ENCODE data around the gene TAPT1.
"Not testable (repeated sequence)": the region's sequence is repeated elsewhere in the genome, so short reads cannot be mapped to it uniquely, and the experiment has no call there.

Gene TAPT1

DNA sequence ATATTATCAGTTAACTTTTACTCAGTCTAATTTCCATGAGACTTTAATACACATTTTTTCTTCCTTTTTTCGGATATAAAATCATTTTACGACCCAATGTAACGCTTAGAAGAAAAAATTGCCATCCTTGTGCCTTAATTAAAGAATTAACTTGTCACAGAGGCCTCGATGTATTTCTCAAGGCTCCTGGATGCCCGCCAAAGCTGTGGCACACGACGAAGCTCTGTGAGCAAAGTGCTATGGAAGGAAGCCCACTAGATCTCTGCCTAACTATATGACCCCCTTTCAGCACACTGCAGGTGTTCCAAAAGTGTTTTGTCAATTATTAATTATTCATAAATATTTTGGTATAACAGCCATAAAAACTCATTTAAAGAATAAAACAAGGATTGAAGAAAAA is 54.4 kb downstream of the TAPT1 start:
- no peak for DNase-seq (ENCODE audit: low read depth)

DNA sequence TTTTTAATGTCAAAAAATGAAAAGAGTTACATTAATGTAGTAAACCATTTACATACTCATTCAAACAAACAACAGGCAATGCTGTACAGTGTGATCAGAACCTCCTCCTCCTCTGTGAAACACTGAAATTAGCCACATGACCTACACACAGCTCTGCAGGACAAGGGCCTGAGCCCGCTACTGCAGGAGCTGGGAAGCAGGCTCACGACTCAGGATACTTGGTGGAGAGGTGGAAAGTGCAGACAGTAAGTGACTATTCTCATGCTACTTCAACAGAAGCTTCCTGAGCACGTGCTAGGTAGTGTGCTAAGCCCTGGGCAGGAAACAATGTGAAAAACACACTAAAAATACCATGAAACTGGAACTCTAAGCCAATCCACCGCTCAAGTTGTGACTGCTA is 56.8 kb downstream of the TAPT1 start:
- no peak for DNase-seq (ENCODE audit: low read depth)

DNA sequence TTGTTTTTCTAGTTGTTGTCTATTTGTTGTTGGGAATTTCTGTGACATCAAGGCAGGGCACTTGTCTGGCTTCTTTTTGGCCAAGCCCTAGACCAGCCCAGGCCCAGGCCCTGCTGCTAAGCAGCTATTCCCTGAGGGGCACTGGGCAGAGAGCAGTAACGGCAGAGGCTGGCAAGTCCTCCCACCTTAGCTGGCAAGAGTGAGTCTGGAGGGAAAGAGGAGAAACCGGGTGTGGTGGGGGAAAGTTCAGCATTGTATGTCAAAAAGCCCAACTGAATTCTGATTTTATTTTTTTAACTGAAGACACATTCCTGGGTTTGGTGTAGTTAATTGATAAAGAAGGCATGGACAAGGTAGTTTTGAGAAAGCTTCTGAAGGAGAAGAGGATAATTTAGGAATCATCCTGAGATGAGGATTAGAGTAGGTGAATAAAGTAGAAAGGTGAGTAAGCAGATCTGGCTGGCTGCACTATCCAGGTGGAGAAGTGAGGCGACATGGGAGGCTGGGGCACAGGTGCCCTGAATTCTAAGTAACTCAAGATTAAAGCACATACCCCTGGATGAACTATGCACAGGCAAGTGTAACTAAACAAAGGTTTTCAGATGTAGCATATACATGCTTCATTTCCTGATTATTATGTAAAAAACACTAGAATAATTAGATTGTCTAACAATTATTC is 57.4 kb downstream of the TAPT1 start:
- DNase-seq (ENCODE audit: low read depth) = no peak

DNA sequence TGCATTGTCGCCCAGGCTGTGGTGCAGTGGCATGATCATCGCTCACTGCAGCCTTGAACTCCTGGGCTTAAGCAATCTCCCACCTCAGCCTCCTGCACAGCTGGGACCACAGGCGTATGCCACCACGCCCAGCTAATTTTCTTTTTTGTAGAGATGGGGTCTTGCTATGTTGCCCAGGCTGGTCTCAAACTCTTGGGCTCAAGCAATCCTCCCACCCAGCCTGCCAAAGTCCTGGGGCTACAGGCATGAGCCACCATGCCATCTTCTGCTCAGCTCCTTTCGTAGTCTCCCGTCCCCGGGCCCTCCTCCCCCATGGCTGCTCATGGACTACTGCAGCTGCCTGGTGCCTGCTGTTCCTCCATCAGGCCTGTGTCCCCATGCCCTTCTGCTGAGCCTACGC is 58.1 kb downstream of the TAPT1 start:
- DNase-seq (ENCODE audit: low read depth) = no peak

DNA sequence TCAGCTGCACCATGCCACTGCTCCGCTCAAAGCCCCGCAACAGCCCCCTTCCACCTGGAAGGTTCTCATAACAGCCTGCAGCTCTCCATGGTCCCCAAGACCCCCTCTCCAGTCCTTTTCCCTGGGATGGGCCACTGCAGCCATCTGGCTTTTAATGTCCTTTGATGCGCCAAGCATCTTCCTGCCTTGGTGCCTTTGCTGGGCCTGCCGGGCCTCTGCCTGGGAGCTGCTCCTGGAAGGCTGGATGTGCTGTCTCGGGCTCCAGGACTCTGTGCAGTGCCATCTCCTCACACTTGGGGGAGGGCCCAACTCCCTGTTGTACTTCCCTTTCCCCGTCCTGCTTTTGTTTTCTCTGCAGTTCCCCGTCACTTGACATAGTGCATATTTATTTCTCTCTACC is 60.3 kb downstream of the TAPT1 start:
- no peak for DNase-seq (ENCODE audit: low read depth)

DNA sequence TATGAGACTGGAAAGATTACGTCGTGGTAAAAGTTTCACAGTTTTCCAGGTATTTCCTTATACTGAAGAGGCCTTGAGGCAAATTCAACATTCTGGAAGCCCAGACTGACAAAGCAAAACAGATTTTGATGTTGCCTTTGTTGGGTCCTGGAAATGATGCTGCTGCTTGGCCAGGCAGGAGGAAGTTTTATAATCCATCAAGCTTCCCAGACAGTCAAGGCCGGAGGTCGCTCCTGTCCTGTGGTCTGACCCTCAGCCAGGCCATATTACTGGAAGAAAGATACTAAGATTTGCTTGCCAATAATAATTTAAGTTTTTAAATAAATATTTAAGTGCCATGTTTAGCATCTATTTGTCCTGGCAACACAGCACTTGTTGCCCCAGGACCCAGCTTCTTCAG is 63.4 kb downstream of the TAPT1 start:
- no peak for DNase-seq (ENCODE audit: low read depth)

DNA sequence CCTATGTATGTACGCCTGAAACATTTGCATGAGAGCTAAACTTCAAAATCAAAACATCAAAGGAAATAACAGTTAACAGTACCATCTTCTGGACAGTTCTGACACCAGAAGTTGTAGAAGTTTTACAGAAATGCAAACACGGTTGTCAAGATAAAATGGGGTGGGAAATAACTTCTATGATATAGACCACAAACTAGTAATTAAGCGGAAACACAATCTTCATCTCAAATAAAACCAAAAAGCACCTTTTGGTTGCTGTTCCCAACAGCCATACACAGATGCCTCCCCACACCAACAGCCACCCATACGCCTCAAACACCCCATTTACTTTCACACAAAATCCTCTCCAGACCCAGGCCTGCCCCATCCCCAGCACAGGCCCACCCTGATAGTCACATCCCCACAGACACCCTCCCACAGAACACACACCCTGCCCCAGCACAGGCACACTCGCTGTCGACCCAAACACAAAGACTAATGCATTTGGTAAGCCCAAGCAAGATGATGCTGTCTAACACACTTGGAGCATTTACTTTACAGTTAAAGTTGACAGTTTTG is 64.3 kb downstream of the TAPT1 start:
- DNase-seq (ENCODE audit: low read depth) = no peak

DNA sequence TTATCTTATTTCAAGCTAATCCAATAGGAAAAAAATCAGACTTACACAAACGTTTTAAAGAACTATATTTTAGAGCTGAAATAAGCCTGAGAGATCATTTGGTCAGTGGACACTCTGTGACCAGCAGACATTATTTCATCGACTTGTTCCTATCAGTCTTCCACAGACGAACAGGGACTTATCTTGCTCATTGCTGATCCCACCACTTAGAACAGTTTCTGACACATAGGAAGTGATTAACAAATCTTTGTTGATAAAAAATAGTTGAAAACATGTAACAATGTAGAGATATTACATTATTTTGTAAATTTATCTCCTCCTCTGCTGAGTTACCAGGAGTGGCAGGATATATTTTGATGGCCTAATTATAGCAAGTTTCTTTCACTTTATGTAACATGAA is 65.8 kb downstream of the TAPT1 start:
- no peak for DNase-seq (ENCODE audit: low read depth)

DNA sequence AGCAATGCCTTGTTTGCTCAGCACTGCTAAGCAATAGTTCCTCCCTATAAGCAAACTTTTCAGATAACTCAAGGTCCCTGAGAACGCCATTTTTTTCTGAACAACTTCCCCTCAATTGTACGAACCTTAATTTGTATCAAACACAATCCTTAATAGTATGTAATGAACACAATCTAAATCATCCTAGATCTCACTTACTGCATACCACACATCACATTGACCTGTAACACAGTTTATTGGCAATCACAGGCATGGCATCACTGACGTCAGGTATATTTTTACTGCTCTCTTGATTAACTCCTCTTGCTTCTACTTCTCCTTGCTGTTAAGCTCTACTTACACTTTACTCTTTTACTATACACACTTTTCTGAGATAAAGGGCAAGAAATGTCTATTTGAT is 67.0 kb downstream of the TAPT1 start:
- no peak for DNase-seq (ENCODE audit: low read depth)

DNA sequence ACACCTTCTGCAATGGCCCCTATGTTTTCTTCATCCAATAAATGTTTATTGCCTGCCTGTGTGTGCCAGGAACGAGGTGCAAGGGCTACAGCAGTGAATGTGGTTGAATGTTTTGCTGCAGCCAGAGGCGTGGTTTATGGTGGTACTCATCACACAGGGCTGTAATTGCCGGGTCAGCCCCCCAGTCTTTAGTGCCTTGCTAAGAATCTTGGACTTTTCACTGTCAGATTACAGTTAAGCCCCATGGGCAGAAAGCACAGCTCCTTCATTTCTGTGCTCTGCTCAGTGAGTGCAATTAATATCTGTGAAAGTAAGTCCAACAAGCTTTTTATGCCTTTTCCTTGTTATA is 67.8 kb downstream of the TAPT1 start:
- DNase-seq (ENCODE audit: low read depth) = no peak

DNA sequence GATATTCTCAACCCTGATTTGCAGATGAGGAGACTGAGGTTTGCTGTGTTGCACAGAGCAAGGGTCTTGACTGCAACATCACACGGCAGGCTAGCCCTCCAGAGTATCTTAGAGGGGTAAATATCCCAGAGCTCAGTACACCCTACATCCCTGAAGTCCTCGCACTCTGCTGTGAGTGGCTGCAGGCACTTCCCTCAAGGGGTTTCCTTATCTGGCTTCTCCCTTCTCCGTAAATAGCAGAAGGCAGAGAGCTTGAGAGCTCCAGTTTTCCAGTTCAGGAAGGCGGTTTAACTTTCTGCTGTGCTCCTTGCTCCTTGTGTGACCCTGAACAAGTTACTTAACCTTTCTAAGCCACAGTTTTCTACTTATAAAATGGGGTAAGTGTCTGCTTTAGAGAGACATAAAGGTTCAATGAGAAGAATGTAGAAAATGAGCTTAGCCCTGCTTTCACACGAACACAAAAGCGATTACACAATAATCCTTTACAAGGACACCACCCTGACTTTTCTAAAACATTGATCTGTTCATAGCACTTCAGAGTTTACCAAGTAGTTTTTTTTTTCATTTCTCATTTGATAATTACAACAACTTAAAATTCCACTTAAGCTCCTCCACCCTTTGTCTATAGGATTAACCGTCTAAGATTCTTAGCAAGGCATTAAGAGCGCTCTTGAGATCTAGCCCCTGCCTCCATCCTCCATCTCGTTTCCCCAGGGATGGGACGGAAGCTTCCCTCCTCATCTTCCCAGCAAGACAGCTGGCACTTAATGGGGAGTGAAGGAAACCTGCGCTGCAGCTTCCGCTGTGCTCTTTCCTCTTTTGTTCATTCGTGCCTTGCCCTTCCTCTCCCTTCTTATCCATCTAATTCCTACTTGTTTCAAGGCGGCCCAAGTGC is 68.4 kb downstream of the TAPT1 start:
- DNase-seq (ENCODE audit: low read depth) = no peak

DNA sequence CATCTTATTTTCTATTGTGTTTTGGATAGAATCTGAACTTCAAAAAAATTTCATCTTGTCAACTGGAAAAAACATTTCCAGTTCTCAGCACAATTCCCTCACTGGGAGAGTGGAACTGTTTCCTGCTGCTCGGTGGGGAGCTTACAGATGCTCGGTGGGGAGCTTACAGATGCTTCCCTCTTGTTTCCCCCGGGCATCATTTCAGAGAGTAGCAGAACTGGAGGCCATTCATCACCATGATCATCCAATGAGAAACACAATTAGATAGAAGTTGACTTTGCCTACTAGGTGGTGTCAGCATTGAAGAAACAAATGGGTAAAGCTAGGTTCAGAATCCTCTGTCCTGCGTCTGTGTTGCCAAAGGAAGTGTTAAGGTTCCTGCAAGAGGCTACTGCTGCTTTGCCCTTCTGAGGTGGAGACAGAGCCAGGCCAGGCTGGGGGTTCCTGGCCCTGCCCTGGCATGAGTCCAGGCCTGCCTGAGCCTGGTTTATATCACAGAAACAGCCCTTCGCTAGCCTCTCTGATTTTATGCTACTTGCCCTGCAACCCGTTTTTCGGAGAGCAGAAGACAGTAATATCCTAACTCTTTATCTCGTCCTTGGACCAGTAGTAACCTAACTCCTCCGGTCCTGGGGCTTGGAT is 70.6 kb downstream of the TAPT1 start:
- DNase-seq (ENCODE audit: low read depth) = no peak

DNA sequence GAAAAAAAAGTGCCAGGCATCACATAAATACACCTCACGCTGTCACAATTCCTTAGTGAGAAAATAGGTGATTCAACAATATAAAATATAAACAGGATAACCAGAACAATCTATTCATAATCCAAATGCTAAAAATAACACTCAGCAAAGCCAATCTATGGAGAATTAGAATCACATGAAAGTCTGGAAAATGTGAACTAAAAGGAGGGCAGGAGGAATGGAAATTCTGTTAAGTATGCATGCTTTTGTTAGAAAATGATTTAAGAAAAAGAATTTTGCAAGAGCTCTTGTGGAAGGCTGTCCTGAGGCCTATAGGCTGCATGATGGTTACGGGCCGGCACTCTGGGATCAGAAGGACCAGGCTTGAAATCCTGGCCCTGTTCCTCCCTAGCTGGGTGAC is 71.8 kb downstream of the TAPT1 start:
- no peak for DNase-seq (ENCODE audit: low read depth)

DNA sequence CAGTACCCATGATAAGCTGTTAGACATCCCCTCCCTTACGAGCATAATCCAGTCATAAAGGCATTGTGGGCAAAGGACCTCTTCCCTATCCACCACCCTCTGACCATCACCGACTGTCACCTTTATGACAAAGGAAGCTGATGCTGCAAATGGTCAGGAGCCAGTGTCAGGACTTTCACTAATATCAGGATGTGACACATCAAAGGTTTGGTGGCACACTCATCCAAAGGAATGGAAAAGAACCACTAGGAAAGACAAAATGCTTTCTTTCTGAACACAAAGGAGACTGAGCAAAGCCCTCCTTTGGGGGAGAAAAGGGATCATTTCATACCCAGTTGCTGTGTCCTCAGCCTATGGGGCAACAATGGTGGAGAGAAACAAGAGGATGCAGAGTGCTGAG is 75.6 kb downstream of the TAPT1 start:
- DNase-seq (ENCODE audit: low read depth) = no peak

DNA sequence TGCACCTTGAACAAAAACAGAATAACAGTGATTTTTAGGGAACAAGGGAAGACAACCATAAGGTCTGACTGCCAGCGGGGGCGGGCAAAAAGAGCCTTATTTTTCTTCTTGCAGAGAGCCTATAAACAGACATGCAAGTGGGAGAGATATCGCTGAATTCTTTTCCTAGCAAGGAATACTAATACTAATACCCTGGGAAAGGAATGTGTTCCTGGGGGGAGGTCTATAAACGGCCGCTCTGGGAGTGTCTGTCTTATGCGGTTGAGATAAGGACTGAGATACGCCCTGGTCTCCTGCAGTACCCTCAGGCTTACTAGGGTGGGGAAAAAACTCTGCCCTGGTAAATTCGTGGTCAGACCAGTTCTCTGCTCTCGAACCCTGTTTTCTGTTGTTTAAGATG is 81.4 kb downstream of the TAPT1 start:
- DNase-seq (ENCODE audit: low read depth) = not testable (repeated sequence)

DNA sequence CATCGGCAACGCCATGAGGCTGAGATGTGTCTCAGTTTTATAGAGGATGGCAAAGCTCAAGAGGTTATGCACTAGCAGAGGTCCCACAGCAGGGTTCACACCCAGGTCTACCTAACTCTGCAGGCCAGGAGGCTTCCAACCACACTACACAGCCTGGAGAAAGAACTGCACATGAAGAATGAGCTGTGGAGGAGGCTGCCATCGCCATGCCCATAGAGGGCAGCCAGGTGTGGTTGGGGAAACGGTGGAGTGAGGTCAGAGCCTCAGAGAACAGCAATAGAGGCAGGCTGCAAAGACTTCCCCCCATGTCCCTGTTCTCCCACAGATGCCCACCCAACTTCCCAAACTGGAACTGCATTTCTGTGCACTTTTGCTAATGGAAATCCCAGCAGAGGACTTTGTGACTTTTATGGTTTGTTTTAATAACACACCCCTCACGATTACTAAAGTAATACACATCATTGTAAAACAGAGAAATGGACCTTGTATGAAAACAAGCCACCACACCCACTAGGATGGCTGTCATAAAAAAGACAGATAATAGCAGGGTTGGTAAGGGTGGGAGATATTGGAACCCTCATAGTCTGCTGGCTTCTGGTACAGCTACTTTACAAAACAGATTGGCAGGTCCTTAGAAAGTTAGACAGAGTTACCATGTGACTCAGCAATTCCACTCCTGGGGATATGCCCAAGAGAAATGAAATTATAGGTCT is 83.5 kb downstream of the TAPT1 start:
- DNase-seq (ENCODE audit: low read depth) = no peak

DNA sequence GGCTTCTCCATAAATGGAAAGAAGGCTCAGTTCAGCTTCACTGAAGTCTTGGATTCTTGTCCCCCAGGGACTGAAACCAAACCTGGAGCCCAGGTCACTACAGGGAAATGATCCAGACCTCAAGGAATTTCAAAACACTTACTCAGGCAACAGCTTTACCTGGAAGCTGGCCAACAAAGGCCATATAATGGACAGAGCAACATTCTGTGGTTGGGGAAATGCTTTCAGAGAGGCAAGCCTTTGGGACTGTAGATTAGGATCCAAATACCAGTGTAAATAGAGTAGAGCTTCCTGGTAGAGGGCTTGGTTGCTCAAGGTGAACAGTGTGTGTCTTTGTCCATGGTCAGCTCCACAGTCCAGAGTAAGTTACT is 85.4 kb downstream of the TAPT1 start:
- DNase-seq (ENCODE audit: low read depth) = peak; percentile 88

DNA sequence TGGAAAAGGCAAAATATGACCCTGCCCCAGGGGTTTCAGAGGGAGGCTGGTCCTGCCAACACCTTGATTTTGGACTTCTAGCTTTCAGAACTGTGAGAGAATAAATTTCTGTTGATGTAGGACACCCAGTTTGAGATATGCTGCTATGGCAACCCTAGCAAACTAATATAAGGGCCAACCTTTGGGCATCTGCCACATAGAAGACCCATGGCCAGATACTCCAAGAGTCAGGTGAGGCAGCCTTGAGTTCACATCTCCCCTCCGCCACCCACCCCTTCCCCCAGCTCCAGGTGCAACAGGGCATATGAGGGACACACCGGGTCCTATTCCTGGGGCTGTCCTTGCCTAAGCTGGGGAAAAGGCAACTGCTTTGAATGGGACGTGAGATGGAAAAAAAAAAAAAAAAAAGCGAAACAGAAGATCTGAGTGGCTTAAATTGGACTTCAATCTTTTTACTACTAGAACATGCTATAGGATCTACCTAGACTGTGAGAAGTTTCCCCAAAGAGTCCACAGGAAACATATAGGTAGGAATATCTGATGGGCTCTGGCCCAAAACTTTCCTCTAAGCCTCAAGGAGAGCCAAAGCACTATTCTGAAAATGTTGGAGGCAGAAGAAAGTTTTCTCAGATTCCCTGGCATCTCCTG is 85.9 kb downstream of the TAPT1 start:
- no peak for DNase-seq (ENCODE audit: low read depth)

DNA sequence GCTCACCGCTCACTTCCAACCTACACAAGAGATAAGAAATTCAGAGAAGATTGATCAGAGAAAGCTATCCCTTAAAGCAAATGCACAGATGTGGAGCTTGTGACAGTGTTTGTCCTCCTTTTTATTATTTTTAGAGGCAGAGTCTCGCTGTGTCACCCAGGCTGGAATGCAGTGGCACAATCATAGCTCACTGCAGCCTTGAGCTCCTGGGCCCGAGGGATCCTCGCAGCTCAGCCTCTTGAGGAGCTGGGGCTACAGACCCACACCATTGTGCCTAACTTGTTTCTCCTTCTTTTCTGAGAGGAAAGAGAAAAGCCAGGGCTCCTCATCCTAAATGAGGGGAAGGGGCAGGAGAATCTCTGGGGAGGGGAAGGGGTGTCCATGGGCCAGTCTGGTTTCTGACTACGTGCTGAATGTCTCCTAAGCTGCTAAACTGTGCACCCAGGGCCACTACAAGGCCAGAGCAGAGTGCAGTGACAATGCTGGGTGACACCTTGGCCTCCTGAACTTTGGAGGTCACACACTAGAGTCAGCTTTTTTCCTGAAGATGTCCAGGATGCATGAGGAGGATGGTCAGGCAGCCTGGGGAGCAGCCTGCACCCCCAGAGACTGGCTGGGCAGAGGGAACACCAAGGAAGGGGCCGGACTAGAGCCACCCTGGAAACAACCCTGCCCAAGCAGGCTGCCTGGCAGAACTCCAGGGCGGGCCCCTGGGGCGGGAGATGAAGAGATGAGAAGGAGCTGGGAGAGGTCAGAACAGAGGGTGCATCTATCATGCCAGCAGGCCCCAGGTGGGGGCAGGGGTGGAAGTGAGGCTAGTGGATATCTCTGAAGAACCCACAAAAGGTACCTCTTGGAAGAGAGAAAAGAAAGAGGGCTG is 87.0 kb downstream of the TAPT1 start:
- no peak for DNase-seq (ENCODE audit: low read depth)

DNA sequence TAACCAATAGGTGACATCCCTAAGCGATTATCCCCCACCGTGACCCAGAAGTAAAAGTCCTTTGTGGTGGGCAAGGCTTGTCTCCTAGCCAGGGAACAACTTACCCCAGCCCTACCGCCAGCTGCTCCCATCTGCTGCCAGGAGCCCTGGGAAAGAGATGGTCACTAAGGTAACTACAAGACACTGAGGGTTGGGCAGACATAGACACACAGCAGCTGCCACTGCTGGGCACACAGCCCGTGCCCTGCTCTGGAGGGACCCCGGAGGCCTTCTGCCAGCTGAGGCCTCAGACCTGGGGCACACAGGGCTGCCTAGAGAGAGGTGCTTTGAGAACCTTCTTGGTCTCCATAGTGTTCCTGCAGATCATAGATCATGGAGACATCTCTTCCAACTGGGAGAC is 89.4 kb downstream of the TAPT1 start:
- no peak for DNase-seq (ENCODE audit: low read depth)

DNA sequence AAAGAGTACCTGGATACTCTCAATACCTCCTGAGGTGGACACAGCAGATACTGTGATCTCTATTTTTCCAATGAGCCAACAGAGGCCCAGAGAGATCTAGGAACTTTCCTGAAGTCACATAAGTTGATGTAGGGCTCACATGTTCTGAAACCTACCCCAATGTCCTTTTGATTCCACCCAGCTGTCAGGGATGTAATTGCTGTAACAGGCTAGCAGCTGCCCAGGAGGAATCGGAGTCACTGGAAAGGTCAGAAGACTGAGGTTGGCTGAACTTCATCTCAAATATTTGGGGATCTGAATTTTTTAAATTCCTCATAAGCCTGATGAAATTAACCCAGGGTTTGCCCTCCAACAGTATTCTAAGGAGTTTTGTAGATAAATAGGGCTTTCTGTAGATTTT is 90.0 kb downstream of the TAPT1 start:
- no peak for DNase-seq (ENCODE audit: low read depth)
